ENCODE data around the gene EVX2. TPM values are rescaled to one million over a fixed set of nuclear protein-coding genes. Genes with fewer than 3 reads are reported as not detected.

EVX2 gene
- total RNA-seq, 1 donor from 2014 or later, result not detected

GRCh38 chr2:176085861-176086771 lies 2.4 kb upstream of the EVX2 start:
- no peak overlapping the region for H3K4me2 ChIP-seq (ENCODE audit: low read length)
- DNase-seq (ENCODE audit: low read depth) (no peak), FAIRE-seq (no peak)
- Mint-ChIP-seq H3K4me1 (ENCODE audit: low read depth, unreplicated experiment) (no peaks in the 10 kb centered on the region), H3K9me3 (ENCODE audit: unreplicated experiment) (peaks cover 38% of the 10 kb centered on the region), H3K4me3 (ENCODE audit: unreplicated experiment) (no peak overlapping the region), H3K27ac (ENCODE audit: unreplicated experiment) (peak overlapping the region; percentile 50), H3K36me3 (ENCODE audit: low read depth, unreplicated experiment) (peaks cover 2% of the 10 kb centered on the region), H3K27me3 (ENCODE audit: low read depth, unreplicated experiment) (peaks cover 92% of the 10 kb centered on the region)
- no peaks in the 10 kb centered on the region for H3K36me3 ChIP-seq (ENCODE audit: insufficient read depth, low read length)
- H3K4me3 ChIP-seq (ENCODE audit: insufficient read depth, low read depth, low read length), result no peak overlapping the region
- peaks cover 25% of the 10 kb centered on the region for H4K20me1 ChIP-seq (ENCODE audit: insufficient read depth, low read length)
- TF ChIP-seq CTCF (IDR thresholded peaks at IDR 0.05; ENCODE audit: insufficient read depth, low read depth, low read length), result peak; percentile 34
- peak; percentile 34 for TF ChIP-seq EZH2 (IDR thresholded peaks at IDR 0.05; ENCODE audit: insufficient read depth, low read length)
- H3K27me3 ChIP-seq (ENCODE audit: insufficient read depth, low read length), result peaks cover 99% of the 10 kb centered on the region
- H3K9me3 ChIP-seq (ENCODE audit: insufficient read depth, low read depth, low read length), result peaks cover 3% of the 10 kb centered on the region
- no peaks in the 10 kb centered on the region for H3K4me1 ChIP-seq (ENCODE audit: insufficient read depth, low read length)
- H3K79me2 ChIP-seq (ENCODE audit: insufficient read depth, low read length), result no peaks in the 10 kb centered on the region
- H2AFZ ChIP-seq (ENCODE audit: low read depth, low read length), result no peak overlapping the region
- H3K9ac ChIP-seq (ENCODE audit: low read length), result no peak overlapping the region
- H3K27ac ChIP-seq (ENCODE audit: low read depth, low read length), result no peak overlapping the region

GRCh38 chr2:176085120-176085788 lies 1.5 kb upstream of the EVX2 start:
- Histone ChIP-seq H3K27me3 (ENCODE audit: insufficient read depth, low read length) (peaks cover 97% of the 10 kb centered on the region), H2AFZ (ENCODE audit: low read depth, low read length) (no peak overlapping the region), H3K9me3 (ENCODE audit: insufficient read depth, low read depth, low read length) (peaks cover 3% of the 10 kb centered on the region), H4K20me1 (ENCODE audit: insufficient read depth, low read length) (peaks cover 25% of the 10 kb centered on the region), H3K4me2 (ENCODE audit: low read length) (no peak overlapping the region), H3K79me2 (ENCODE audit: insufficient read depth, low read length) (no peaks in the 10 kb centered on the region), H3K4me3 (ENCODE audit: insufficient read depth, low read depth, low read length) (no peak overlapping the region), H3K27ac (ENCODE audit: low read depth, low read length) (no peak overlapping the region), H3K4me1 (ENCODE audit: insufficient read depth, low read length) (peaks cover 3% of the 10 kb centered on the region), H3K9ac (ENCODE audit: low read length) (no peak overlapping the region), H3K36me3 (ENCODE audit: insufficient read depth, low read length) (no peaks in the 10 kb centered on the region)
- peaks cover 2% of the 10 kb centered on the region for H3K36me3 Mint-ChIP-seq (ENCODE audit: low read depth, unreplicated experiment)
- no peak overlapping the region for H3K4me3 Mint-ChIP-seq (ENCODE audit: unreplicated experiment)
- peaks cover 87% of the 10 kb centered on the region for H3K27me3 Mint-ChIP-seq (ENCODE audit: low read depth, unreplicated experiment)
- no peaks in the 10 kb centered on the region for H3K4me1 Mint-ChIP-seq (ENCODE audit: low read depth, unreplicated experiment)
- peaks cover 37% of the 10 kb centered on the region for H3K9me3 Mint-ChIP-seq (ENCODE audit: unreplicated experiment)
- DNase-seq (ENCODE audit: low read depth) (no peak), FAIRE-seq (no peak)
- TF ChIP-seq CTCF (IDR thresholded peaks at IDR 0.05; ENCODE audit: insufficient read depth, low read depth, low read length), result no peak
- peak; percentile 52 for TF ChIP-seq EZH2 (IDR thresholded peaks at IDR 0.05; ENCODE audit: insufficient read depth, low read length)
- no peak overlapping the region for H3K27ac Mint-ChIP-seq (ENCODE audit: unreplicated experiment)
